Parathyroid adenoma (tissue), 2 donors: ENCODE measurements around the gene MIPOL1.
"Not testable (repeated sequence)": the region's sequence is repeated elsewhere in the genome, so short reads cannot be mapped to it uniquely, and the experiment has no call there.

Experiments used
- H2AFZ ChIP-seq: fragments of 300-600 bp; sonication (generic); one replicate; pipeline ENCODE4 v1.7.0; 2017; ENCODE audit warnings: antibody characterized with exemption, mild to moderate bottlenecking
- H3K27ac ChIP-seq: fragments of 300-600 bp; sonication (generic); one replicate; pipeline ENCODE4 v1.7.0; 2017
- H3K27me3 ChIP-seq: fragments of 300-600 bp; sonication (generic); one replicate; pipeline ENCODE4 v1.7.0; 2017; ENCODE audit warnings: low read length; ENCODE audit not compliant: control insufficient read depth, insufficient read depth
- H3K36me3 ChIP-seq: fragments of 300-600 bp; sonication (generic); one replicate; pipeline ENCODE4 v1.7.0; 2017; ENCODE audit warnings: low read length; ENCODE audit not compliant: control insufficient read depth, insufficient read depth
- H3K4me1 ChIP-seq: fragments of 300-600 bp; sonication (generic); one replicate; pipeline ENCODE4 v1.7.0; 2017; ENCODE audit warnings: control low read depth
- H3K4me2 ChIP-seq: fragments of 300-600 bp; sonication (generic); one replicate; pipeline ENCODE4 v1.7.0; 2017; ENCODE audit warnings: low read length
- H3K4me3 ChIP-seq: fragments of 300-600 bp; sonication (generic); one replicate; pipeline ENCODE4 v1.7.0; 2017; ENCODE audit warnings: low read depth, low read length
- H3K79me2 ChIP-seq: fragments of 300-600 bp; sonication (generic); one replicate; pipeline ENCODE4 v1.7.0; 2017; ENCODE audit warnings: control low read depth
- H3K9ac ChIP-seq: fragments of 300-600 bp; sonication (generic); one replicate; pipeline ENCODE4 v1.7.0; 2017; ENCODE audit warnings: mild to moderate bottlenecking
- H3K9me3 ChIP-seq: fragments of 300-600 bp; sonication (generic); one replicate; pipeline ENCODE4 v1.7.0; 2017; ENCODE audit warnings: low read length; ENCODE audit not compliant: control insufficient read depth
- TF ChIP-seq, protein P1 (sequence below): fragments of 300-600 bp; sonication (generic); IDR thresholded peaks from one replicate; pipeline ENCODE4 v1.7.0; 2017; ENCODE audit warnings: antibody characterized with exemption, mild to moderate bottlenecking
- donor health status: primary hyperparathyroidism.

The MIPOL1 gene

DNA sequence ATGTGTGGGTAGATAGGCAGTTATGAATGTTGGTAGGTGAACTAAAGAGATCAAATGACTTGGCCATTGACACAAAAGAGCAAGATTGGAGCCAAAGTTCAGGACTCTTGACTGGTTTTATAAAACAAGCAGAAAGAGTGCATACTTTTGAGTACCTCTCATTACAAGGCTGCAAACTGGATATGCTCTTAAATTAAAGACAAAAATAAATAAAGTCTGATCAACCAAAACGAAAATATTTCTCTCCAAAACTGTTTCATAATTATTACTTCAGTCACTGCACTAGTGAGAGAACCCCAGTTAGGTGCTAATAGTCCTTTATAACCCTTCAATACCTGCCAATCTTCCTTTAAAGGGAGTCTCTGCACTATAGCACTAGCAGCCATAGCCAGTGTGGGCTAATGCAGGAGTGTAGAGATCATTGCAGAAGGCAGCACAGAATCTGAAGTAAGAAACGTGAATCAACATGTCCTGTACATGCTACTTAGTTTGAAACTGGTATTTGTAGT lies 250.2 kb downstream of the MIPOL1 start:
- H3K4me1 ChIP-seq = no peaks in the 10 kb centered on the region
- no peaks in the 10 kb centered on the region for H3K79me2 ChIP-seq
- H3K36me3 ChIP-seq = no peaks in the 10 kb centered on the region
- H3K4me3 ChIP-seq = no peak overlapping the region
- H2AFZ ChIP-seq = no peak overlapping the region
- TF ChIP-seq, protein P1, sequence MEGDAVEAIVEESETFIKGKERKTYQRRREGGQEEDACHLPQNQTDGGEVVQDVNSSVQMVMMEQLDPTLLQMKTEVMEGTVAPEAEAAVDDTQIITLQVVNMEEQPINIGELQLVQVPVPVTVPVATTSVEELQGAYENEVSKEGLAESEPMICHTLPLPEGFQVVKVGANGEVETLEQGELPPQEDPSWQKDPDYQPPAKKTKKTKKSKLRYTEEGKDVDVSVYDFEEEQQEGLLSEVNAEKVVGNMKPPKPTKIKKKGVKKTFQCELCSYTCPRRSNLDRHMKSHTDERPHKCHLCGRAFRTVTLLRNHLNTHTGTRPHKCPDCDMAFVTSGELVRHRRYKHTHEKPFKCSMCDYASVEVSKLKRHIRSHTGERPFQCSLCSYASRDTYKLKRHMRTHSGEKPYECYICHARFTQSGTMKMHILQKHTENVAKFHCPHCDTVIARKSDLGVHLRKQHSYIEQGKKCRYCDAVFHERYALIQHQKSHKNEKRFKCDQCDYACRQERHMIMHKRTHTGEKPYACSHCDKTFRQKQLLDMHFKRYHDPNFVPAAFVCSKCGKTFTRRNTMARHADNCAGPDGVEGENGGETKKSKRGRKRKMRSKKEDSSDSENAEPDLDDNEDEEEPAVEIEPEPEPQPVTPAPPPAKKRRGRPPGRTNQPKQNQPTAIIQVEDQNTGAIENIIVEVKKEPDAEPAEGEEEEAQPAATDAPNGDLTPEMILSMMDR = no peak
- no peak overlapping the region for H3K9ac ChIP-seq
- H3K27me3 ChIP-seq = no peaks in the 10 kb centered on the region
- H3K9me3 ChIP-seq = no peaks in the 10 kb centered on the region
- H3K4me2 ChIP-seq = no peak overlapping the region
- no peak overlapping the region for H3K27ac ChIP-seq

DNA sequence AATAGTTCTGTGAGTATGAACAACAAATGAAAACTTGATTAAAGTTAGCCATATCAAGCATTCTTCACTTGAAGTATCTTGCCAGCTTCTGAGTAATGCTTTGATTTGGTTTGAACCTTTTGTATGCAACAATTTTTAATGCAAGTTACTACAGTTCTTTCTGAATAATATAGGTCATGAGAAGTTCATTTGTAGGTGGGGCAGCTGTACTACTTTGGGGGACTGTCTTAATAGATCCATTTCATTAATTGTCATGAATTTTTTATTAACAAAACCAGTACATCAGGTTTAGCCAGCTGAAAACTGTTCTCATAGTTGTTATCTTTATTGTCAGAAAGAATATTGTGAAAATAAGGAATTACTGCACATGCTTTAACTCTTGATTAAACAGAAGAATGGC lies 254.6 kb downstream of the MIPOL1 start:
- Histone ChIP-seq H3K79me2 (no peaks in the 10 kb centered on the region), H3K9me3 (no peaks in the 10 kb centered on the region), H3K9ac (no peak overlapping the region), H2AFZ (no peak overlapping the region), H3K36me3 (no peaks in the 10 kb centered on the region), H3K4me3 (no peak overlapping the region), H3K27ac (no peak overlapping the region), H3K27me3 (no peaks in the 10 kb centered on the region), H3K4me1 (no peaks in the 10 kb centered on the region), H3K4me2 (no peak overlapping the region)
- TF ChIP-seq, protein P1 = no peak

DNA sequence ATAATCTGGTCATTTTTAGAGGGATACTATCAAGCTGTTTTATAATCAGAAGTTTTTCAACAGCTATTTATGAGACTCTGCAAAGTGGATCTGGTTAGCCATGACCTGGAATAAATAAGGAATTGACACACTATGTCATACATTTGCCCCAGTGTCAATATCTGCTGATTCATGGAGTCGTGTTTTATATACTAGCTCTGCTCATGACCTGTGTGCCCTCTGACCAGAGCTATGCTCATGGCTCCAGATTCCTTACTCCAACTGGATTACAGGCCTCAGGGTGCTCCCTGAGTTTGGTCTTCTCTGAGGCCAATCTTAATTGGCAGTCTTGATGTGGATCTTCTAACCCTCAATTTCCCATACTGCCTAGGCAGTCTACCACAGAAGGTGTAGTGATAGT lies 256.2 kb downstream of the MIPOL1 start:
- TF ChIP-seq, protein P1 = no peak
- no peak overlapping the region for H2AFZ ChIP-seq
- no peaks in the 10 kb centered on the region for H3K9me3 ChIP-seq
- no peaks in the 10 kb centered on the region for H3K36me3 ChIP-seq
- no peak overlapping the region for H3K9ac ChIP-seq
- H3K4me3 ChIP-seq = no peak overlapping the region
- no peaks in the 10 kb centered on the region for H3K79me2 ChIP-seq
- no peaks in the 10 kb centered on the region for H3K27me3 ChIP-seq
- H3K4me1 ChIP-seq = no peaks in the 10 kb centered on the region
- H3K27ac ChIP-seq = no peak overlapping the region
- H3K4me2 ChIP-seq = no peak overlapping the region

DNA sequence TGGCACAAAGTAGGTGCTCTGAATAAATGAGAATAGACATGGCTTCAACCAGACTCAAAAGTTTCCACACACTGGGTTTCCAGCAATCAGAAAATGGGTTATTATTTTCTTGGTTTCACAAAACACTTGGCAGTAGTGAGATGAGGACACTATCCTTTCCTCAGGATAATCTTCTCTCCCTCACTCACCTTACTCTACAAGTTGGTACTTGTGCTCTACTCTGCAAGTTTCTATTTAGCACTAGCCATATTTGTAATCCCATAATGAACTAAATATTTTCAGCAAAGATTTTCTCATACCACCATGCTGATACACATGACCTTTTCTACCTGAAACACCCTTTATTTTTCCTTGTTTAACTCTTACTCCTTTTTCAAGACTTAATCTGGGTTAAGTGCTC lies 259.6 kb downstream of the MIPOL1 start:
- no peaks in the 10 kb centered on the region for H3K79me2 ChIP-seq
- H3K9me3 ChIP-seq = no peaks in the 10 kb centered on the region
- H3K27me3 ChIP-seq = no peaks in the 10 kb centered on the region
- no peak overlapping the region for H2AFZ ChIP-seq
- H3K27ac ChIP-seq = no peak overlapping the region
- no peaks in the 10 kb centered on the region for H3K4me1 ChIP-seq
- H3K36me3 ChIP-seq = no peaks in the 10 kb centered on the region
- no peak overlapping the region for H3K4me3 ChIP-seq
- H3K4me2 ChIP-seq = no peak overlapping the region
- H3K9ac ChIP-seq = no peak overlapping the region
- TF ChIP-seq, protein P1 = no peak

DNA sequence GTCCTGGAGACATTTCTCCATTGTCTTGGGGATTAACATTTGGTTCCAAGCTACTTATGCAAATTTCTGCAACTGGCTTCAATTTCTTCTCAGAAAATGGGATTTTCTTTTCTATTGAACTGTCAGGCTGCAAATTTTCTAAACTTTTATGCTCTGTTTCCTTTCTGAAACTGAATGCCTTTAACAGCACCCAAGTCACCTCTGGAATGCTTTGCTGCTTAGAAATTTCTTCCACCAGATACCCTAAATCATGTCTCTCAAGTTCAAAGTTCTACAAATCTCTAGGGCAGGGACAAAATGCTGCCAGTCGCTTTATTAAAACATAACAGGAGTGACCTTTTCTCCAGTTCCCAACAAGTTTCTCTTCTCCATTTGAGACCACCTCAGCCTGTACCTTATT lies 264.7 kb downstream of the MIPOL1 start:
- not testable (repeated sequence) for H3K9me3 ChIP-seq, H3K27ac ChIP-seq, H3K4me2 ChIP-seq, H3K79me2 ChIP-seq, H3K4me3 ChIP-seq, H3K36me3 ChIP-seq, H3K9ac ChIP-seq, H3K4me1 ChIP-seq, H2AFZ ChIP-seq, H3K27me3 ChIP-seq
